K562 (cell line): Measurements from ENCODE around the gene CCDC34. TPM values are rescaled to one million over a fixed set of nuclear protein-coding genes. Genes with fewer than 3 reads are reported as not detected.

ENCODE experiments used
- CCNT2 ChIP-seq: IDR thresholded peaks from 2 replicates; pipeline ENCODE4 v1.6.1; 2011; ENCODE audit warnings: borderline replicate concordance, low read depth, mild to moderate bottlenecking, moderate library complexity, mixed read lengths, low read length; ENCODE audit not compliant: insufficient read length; ENCODE audit errors: extremely low read depth
- ETV6 ChIP-seq, 3 experiments: fragments of 150-350 bp in 1 of 3; sonication (generic) in 1 of 3; formaldehyde crosslinking in 1 of 3; IDR thresholded peaks; 2 replicates each; pipeline versions ENCODE4 v1.6.1 to v1.8.0; 2014 to 2022; ENCODE audit warnings: borderline replicate concordance in 2 of 3, low read depth in 2 of 3, antibody characterized with exemption in 1 of 3, low read length in 1 of 3, mild to moderate bottlenecking in 1 of 3, missing genetic modification reagents in 1 of 3
- GATA2 ChIP-seq: sonication (generic); formaldehyde crosslinking; IDR thresholded peaks from 2 replicates; pipeline ENCODE4 v1.4.0; 2020; ENCODE audit warnings: mild to moderate bottlenecking, missing genetic modification reagents
- IRF2 ChIP-seq: sonication (generic); formaldehyde crosslinking; IDR thresholded peaks from 2 replicates; pipeline ENCODE4 v1.8.1; 2022; ENCODE audit warnings: mild to moderate bottlenecking, missing genetic modification reagents
- L3MBTL2 ChIP-seq: fragments of 450-650 bp; IDR thresholded peaks from 2 replicates; pipeline ENCODE4 v1.6.1; 2016; ENCODE audit warnings: mild to moderate bottlenecking, moderate library complexity
- LEF1 ChIP-seq: fragments of 450-650 bp; IDR thresholded peaks from 2 replicates; pipeline ENCODE4 v1.6.1; 2016; ENCODE audit warnings: mild to moderate bottlenecking
- MBD2 ChIP-seq: sonication (generic); IDR thresholded peaks from 2 replicates; pipeline ENCODE4 v1.6.1; 2016; ENCODE audit warnings: low read depth, borderline replicate concordance
- MEF2D ChIP-seq: conservative IDR thresholded peaks from 2 replicates; pipeline ENCODE4 v1.6.1; 2016; ENCODE audit warnings: low read depth, missing genetic modification characterization, missing compliant biosample characterization
- NR3C1 ChIP-seq: sonication (generic); formaldehyde crosslinking; IDR thresholded peaks from 2 replicates; pipeline ENCODE4 v1.8.1; 2022; ENCODE audit warnings: missing genetic modification reagents
- PHF8 ChIP-seq: fragments of 200-600 bp; sonication (generic); IDR thresholded peaks from 2 replicates; pipeline ENCODE4 v1.6.1; 2012; ENCODE audit warnings: mixed run types, mild to moderate bottlenecking, inconsistent platforms, low read length, moderate library complexity, borderline replicate concordance
- SMAD2 ChIP-seq: fragments of 150-350 bp; IDR thresholded peaks from 2 replicates; pipeline ENCODE4 v1.6.1; 2014; ENCODE audit warnings: low read depth, mild to moderate bottlenecking, low read length
- STAT5A ChIP-seq: IDR thresholded peaks from 2 replicates; pipeline ENCODE4 v1.6.1; 2012; ENCODE audit warnings: low read length, inconsistent platforms, borderline replicate concordance
- ZNF140 ChIP-seq: fragments of 250-450 bp; sonication (Bioruptor Pico); IDR thresholded peaks from 2 replicates; pipeline ENCODE4 v1.8.0; 2021; ENCODE audit warnings: moderate library complexity, mild to moderate bottlenecking, inconsistent platforms
- ZNF764 ChIP-seq: fragments of 250-450 bp; sonication (Bioruptor Pico); IDR thresholded peaks from 2 replicates; pipeline ENCODE4 v1.4.0; 2020; ENCODE audit warnings: low read depth, mild to moderate bottlenecking, moderate library complexity
- ZNF766 ChIP-seq: fragments of 200-800 bp; sonication (Bioruptor generic); conservative IDR thresholded peaks from 2 replicates; pipeline ENCODE4 v1.6.1; 2016; ENCODE audit warnings: missing genetic modification characterization, missing compliant biosample characterization
- ZNF77 ChIP-seq: fragments of 250-450 bp; sonication (Bioruptor Pico); IDR thresholded peaks from 2 replicates; pipeline ENCODE4 v1.5.0; 2020
- polyA plus RNA-seq, 8 experiments: library from polyadenylated mRNA; depleted of rRNA in 4 of 8; stranded (reverse) in 5 of 8; unstranded in 3 of 8; fragments of >200 nt; fragmentation: Nextera tagmentation in 2 of 8; fragmentation: Illumina TruSeq in 1 of 8; extraction: Ambion mirVana in 2 of 8; extraction: Trizol in 1 of 8; gene quantifications; 2 replicates each; pipeline versions ENCODE4 v1.2.1 to v1.2.3, GENCODE V29; 2011 to 2014; ENCODE audit warnings: inconsistent platforms in 1 of 8, missing spikeins in 1 of 8
- total RNA-seq, 7 experiments: library from RNA; depleted of rRNA in 6 of 7; stranded (reverse); fragments of >200 nt in 6 of 7; fragmentation: Illumina TruSeq in 2 of 7; extraction: Trizol in 2 of 7; gene quantifications; 2 replicates each; pipeline versions ENCODE4 v1.2.1 to v1.2.3, GENCODE V29; 2011 to 2021; ENCODE audit warnings: low replicate concordance in 1 of 7
- TF ChIP-seq, protein P1 (sequence below), 2 experiments: fragments of 450-650 bp in 1 of 2; sonication (generic) in 1 of 2; formaldehyde crosslinking in 1 of 2; IDR thresholded peaks in 1 of 2; conservative IDR thresholded peaks in 1 of 2; 2 replicates each; pipeline versions ENCODE4 v1.6.1 to v1.8.1; 2016 to 2023; ENCODE audit warnings: mild to moderate bottlenecking in 2 of 2, moderate library complexity in 2 of 2, inconsistent platforms in 1 of 2, missing genetic modification reagents in 1 of 2
- TF ChIP-seq, protein P2 (sequence below): fragments of 150-350 bp; conservative IDR thresholded peaks from 2 replicates; pipeline ENCODE4 v1.6.1; 2014; ENCODE audit warnings: low read length
- TF ChIP-seq, protein P3 (sequence below): fragments of 450-650 bp; IDR thresholded peaks from 2 replicates; pipeline ENCODE4 v1.7.0; 2016; ENCODE audit warnings: borderline replicate concordance
- TF ChIP-seq, protein P4 (sequence below): fragments of 450-650 bp; IDR thresholded peaks from 2 replicates; pipeline ENCODE4 v1.7.1; 2018; ENCODE audit warnings: mild to moderate bottlenecking, low read depth; ENCODE audit not compliant: partially characterized antibody

The CCDC34 gene
- total and polyA plus RNA-seq, 9 of the 15 experiments (the other 6 are each of a cell fraction or from before 2014, with no cell fraction given), result 6.2 to 42.0 (median 15.7) TPM

DNA sequence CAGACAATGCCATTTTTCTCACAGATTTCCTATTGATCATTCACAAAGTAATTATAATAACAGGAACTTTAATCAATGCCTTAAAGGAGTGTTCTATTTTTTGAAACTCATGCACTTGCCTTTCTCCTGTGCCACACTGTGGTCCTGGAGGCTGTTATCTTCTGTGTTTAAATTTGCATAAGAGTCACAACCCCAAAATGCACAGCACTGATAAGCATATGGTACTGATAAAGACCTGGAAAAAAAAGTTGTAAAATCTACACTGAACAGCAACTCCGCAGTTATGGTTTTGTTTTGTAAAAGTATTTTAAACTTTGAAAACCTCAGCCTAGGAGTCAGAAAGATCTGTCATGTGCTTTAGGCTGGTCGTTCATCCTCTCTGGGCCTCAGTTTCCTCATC lies 9.1 kb upstream of the CCDC34 start (continued):
- no peak for TF ChIP-seq NR3C1
- TF ChIP-seq PHF8, result no peak
- TF ChIP-seq ZNF766, result peak; percentile 81
- TF ChIP-seq, protein P1, sequence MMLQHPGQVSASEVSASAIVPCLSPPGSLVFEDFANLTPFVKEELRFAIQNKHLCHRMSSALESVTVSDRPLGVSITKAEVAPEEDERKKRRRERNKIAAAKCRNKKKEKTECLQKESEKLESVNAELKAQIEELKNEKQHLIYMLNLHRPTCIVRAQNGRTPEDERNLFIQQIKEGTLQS (IDR thresholded peaks at IDR 0.05), result no peak; the same call in 1 of the 2 replicates
- TF ChIP-seq, protein P1 (CRISPR knock-in tag; conservative IDR thresholded peaks at IDR 0.05), result no peak
- no peak for TF ChIP-seq ZNF140 (CRISPR knock-in tag)
- 0 out of 2 replicates have a peak, but pooled peaks have one; percentile 42 for TF ChIP-seq MBD2
- TF ChIP-seq MEF2D (tag), result peak; percentile 63; the same call in 1 of the 2 replicates
- TF ChIP-seq IRF2 (CRISPR knock-in tag), result no peak
- TF ChIP-seq, protein P2, sequence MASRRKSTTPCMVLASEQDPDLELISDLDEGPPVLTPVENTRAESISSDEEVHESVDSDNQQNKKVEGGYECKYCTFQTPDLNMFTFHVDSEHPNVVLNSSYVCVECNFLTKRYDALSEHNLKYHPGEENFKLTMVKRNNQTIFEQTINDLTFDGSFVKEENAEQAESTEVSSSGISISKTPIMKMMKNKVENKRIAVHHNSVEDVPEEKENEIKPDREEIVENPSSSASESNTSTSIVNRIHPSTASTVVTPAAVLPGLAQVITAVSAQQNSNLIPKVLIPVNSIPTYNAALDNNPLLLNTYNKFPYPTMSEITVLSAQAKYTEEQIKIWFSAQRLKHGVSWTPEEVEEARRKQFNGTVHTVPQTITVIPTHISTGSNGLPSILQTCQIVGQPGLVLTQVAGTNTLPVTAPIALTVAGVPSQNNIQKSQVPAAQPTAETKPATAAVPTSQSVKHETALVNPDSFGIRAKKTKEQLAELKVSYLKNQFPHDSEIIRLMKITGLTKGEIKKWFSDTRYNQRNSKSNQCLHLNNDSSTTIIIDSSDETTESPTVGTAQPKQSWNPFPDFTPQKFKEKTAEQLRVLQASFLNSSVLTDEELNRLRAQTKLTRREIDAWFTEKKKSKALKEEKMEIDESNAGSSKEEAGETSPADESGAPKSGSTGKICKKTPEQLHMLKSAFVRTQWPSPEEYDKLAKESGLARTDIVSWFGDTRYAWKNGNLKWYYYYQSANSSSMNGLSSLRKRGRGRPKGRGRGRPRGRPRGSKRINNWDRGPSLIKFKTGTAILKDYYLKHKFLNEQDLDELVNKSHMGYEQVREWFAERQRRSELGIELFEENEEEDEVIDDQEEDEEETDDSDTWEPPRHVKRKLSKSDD, result no peak
- peak; percentile 50; the same call in 1 of the 2 replicates for TF ChIP-seq LEF1
- TF ChIP-seq GATA2 (CRISPR knock-in tag), result peak; percentile 78
- peak; percentile 81 for TF ChIP-seq CCNT2
- no peak for TF ChIP-seq ETV6 (IDR thresholded peaks at IDR 0.05; ENCODE audit: borderline replicate concordance in 1 of 2, low read depth in 2 of 2, low read length in 1 of 2)
- TF ChIP-seq ETV6 (CRISPR knock-in tag; IDR thresholded peaks at IDR 0.05; ENCODE audit: borderline replicate concordance), result no peak
- TF ChIP-seq, protein P3, sequence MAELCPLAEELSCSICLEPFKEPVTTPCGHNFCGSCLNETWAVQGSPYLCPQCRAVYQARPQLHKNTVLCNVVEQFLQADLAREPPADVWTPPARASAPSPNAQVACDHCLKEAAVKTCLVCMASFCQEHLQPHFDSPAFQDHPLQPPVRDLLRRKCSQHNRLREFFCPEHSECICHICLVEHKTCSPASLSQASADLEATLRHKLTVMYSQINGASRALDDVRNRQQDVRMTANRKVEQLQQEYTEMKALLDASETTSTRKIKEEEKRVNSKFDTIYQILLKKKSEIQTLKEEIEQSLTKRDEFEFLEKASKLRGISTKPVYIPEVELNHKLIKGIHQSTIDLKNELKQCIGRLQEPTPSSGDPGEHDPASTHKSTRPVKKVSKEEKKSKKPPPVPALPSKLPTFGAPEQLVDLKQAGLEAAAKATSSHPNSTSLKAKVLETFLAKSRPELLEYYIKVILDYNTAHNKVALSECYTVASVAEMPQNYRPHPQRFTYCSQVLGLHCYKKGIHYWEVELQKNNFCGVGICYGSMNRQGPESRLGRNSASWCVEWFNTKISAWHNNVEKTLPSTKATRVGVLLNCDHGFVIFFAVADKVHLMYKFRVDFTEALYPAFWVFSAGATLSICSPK, result no peak
- TF ChIP-seq STAT5A, result peak; percentile 74; the same call in 1 of the 2 replicates
- no peak for TF ChIP-seq SMAD2
- peak; percentile 21; the same call in 1 of the 2 replicates for TF ChIP-seq L3MBTL2
- TF ChIP-seq ZNF77 (CRISPR knock-in tag), result no peak
- TF ChIP-seq, protein P4, sequence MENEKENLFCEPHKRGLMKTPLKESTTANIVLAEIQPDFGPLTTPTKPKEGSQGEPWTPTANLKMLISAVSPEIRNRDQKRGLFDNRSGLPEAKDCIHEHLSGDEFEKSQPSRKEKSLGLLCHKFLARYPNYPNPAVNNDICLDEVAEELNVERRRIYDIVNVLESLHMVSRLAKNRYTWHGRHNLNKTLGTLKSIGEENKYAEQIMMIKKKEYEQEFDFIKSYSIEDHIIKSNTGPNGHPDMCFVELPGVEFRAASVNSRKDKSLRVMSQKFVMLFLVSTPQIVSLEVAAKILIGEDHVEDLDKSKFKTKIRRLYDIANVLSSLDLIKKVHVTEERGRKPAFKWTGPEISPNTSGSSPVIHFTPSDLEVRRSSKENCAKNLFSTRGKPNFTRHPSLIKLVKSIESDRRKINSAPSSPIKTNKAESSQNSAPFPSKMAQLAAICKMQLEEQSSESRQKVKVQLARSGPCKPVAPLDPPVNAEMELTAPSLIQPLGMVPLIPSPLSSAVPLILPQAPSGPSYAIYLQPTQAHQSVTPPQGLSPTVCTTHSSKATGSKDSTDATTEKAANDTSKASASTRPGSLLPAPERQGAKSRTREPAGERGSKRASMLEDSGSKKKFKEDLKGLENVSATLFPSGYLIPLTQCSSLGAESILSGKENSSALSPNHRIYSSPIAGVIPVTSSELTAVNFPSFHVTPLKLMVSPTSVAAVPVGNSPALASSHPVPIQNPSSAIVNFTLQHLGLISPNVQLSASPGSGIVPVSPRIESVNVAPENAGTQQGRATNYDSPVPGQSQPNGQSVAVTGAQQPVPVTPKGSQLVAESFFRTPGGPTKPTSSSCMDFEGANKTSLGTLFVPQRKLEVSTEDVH, result no peak
- TF ChIP-seq ZNF764 (CRISPR knock-in tag), result no peak
